Measurements from ENCODE around the gene RNPS1.

RNPS1 gene

DNA sequence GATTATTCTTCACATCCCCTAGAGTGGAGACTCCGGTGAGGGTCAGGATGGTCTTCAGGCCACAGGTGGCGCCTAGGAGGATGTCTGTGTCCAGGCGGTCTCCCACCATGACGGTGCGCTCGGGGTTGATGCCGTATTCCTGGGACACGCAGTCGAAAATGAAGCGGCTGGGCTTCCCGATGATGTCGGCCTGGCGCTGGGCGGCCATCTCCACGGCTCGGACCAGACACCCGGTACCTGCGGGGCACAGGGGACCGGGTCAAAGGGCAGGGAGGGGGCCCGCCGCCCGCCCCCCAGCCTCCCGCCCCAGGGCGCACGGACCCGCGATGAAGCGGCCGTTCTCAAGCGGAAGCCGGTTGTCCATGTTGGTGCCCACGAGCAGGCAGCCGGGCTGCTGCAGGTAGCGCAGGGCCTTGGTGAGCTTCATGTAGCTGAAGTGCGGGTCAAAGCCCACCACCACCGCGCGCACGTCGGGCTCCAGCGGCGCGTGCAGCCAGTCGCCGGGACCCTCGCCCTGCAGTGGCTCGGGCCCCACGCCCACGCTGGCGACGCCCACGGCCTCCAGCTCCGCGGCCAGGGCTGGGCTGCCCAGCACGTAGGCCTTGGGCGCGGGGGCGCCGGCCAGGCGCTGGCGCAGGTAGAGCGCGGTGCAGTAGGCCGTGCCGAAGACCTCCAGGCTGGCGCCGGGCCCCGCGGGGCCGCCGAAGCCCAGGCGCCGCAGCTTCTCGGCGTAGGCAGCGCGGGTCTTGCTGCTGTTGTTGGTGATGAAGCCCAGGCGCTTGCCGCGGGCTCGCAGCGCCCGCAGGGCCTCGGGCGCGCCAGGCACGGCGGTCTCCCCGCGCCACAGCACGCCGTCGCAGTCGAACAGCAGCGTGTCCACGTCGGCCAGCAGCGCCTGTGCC is 53.9 kb downstream of the RNPS1 start:
- DNase-seq (ENCODE audit: low spot score) = no peak

DNA sequence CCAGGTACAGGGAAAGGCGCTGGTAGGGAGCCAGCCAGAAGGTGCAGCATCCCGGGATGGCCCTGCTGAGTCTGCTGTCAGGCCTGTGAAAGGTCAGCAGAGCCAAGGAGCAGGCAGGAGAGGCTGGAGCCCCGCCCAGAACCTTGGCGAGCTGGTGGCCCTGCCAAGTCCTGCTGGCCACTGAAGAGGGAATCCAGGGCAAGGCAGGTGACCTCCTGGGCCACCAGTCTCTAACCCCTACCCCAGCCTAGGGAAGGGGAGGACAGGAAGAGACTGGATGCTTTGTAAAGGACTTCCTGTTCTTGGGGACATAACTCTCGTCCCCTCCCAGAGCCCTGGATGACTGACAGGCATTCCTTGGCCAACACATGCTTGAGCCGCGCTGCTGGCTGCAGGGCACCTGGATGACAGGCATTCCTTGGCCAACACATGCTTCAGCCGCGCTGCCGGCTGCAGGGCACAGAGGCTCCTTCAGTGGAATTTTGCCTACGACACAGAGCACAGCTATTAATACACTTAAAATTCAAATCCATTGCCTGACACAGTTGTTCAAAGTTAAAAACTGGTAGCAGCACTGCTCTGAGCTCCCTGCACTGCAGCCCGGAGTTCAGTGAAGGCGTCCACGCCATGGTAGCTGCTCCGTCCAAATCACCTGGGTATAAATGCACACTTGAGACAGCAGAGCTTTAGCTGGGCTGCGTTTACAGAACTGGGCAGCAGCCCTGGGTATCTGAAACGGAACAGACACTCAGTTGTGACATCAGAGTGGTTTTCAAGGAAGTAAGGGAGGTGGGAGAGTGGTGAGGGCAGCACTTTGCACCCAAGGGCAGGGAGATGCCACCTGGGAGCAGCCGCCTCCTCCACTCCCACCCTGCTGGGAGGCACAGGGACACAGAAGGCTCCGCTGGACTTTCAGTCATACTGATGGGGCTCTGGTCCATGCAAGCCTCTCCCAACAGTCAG is 55.3 kb downstream of the RNPS1 start:
- no peak for DNase-seq (ENCODE audit: low spot score)

GRCh38 chr16:2211923-2212347 is 56.0 kb downstream of the RNPS1 start:
- DNase-seq (ENCODE audit: low spot score) = no peak

DNA sequence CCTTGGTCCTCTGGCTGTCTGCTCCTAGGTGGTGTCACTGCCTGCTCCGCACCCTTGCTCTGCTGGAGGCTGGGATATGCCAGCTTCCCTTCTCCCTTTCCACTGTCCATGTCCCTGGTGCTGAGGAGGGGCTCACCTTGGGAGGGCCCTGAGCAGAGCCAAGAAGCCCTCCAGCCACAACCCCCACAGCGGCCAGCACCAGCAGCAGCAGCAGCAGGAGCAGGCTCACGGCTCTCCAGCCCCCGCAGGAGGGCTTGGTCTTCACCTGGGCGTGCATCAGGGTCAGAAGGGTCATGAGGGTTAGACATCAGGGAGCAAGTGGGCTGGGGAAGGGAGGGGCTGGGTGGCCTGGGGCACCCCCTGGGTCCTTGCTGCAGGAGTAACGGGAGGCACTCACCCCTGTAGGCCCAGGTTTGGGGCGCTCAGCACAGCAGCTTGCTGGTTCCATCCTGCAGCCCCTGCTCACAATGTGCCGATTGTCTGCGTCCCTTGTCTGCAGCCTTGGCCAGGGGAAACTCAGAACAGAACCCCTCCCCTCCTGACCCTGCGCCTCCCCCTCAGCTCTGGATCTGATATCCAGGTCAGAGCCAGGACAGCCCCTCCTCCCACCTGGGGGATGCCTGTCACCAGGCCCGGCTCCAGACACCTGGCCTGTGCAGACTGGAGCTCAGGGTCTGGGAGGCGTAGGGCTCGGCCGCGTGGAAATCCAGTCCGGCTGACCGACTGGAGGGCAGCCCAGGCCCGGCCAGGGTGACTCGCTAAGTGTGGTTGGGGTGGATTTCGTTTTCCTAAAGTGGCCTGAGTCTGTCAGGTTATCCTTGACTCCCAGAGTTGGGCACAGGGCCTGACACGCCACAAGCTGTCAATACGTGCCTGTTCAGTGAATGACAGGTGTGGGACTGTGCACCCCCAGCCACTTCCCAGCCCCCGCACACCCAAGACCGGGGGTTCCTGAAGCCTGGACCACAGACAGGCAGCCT is 57.2 kb downstream of the RNPS1 start, which contains the start of gene BRICD5:
TSS of gene BRICD5 (minus strand) at position 478 of the 980 bp plus-strand sequence. CDS start at position 448, 30 bp downstream.
- no peak for DNase-seq (ENCODE audit: low spot score)

DNA sequence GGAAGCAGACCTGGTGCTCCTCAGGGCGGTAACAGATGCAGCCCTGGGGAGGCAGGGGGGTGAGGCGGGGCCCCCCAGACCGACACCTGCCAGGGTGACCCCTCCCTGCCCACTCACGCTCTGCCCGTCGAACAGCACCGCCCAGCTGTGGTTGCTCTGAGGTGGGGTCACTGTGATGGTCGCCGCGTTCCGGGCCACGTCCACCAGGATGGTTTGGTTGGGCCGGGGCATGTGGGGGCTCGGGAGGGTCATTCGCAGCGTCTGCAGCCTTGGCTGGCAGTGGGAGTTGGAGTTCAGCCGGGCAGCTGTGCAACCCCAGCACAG is 58.0 kb downstream of the RNPS1 start:
- no peak for DNase-seq (ENCODE audit: low spot score)

DNA sequence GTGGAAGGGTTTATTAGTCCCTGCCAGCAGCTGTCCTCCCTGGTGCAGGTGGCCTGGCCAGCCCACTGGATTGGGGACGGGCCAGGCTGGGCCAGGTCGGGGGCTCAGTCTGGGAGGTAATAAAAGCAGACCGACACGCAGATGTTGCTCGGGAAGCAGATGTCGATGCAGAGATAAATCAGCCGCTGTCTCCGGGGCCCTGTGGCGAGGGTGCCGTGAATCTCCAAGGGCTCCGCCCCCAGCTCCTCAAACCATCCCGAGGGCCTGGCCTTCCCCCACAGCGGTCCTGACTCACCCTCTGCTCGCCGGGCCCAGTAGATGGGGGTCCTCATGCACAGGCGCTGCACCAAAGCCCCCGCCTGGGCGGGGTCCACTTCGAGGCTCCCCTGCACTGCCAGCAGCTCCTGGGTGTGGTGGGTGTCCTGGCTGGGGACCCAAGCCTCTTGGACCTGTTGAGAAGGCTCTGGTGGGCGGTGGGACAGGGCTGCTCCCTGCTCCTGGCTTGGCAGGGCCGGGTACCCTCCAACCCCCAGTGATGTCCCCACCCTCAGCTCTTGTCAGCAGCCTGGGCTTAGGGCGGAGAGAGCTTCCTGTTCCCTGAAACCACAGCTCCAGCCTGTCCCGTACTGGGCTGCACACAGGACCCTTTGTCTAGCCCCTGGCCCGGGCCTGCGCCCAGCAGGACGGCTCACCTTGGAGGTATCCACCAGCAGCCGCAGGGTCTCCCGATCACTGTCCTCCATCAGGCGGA is 58.5 kb downstream of the RNPS1 start:
- no peak for DNase-seq (ENCODE audit: low spot score)

GRCh38 chr16:2208772-2209171 is 59.2 kb downstream of the RNPS1 start:
- no peak for DNase-seq (ENCODE audit: low spot score)

DNA sequence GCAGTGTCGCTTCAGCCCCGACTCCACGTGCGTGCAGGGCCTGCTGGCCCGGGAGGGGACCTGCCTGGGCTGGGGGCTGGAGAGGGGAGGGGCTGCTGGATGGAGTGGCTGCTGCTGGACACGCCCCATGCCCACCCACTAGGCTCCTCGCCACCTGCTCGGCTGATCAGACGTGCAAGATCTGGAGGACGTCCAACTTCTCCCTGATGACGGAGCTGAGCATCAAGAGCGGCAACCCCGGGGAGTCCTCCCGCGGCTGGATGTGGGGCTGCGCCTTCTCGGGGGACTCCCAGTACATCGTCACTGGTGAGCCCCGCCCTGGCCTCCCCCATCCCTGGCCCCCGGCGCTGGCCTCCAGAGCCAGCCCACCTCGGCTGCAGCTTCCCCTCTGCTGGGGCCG is 59.6 kb downstream of the RNPS1 start:
- no peak for DNase-seq (ENCODE audit: low spot score)

- DNase-seq (ENCODE audit: low spot score) = no peak
Measured at GRCh38 chr16:2207872-2208271, 60.1 kb downstream of the RNPS1 start.

- DNase-seq (ENCODE audit: low spot score) = no peak
Measured at GRCh38 chr16:2206780-2207433, 61.0 kb downstream of the RNPS1 start.

- no peak for DNase-seq (ENCODE audit: low spot score)
Measured at GRCh38 chr16:2206420-2206779, 61.5 kb downstream of the RNPS1 start.

DNA sequence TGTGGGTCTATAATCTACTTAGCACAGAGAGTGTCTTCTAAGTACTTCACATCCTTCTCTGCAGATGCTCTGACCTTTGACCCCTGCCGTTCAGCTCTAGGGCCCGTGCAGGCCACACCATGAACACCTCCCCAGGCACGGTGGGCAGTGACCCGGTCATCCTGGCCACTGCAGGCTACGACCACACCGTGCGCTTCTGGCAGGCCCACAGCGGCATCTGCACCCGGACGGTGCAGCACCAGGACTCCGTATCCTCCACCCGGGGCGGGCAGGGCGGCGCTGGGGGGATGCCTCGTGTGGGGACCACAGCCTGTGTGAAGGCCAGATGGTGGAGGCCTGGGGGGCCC is 62.0 kb downstream of the RNPS1 start:
- DNase-seq (ENCODE audit: low spot score) = no peak

DNA sequence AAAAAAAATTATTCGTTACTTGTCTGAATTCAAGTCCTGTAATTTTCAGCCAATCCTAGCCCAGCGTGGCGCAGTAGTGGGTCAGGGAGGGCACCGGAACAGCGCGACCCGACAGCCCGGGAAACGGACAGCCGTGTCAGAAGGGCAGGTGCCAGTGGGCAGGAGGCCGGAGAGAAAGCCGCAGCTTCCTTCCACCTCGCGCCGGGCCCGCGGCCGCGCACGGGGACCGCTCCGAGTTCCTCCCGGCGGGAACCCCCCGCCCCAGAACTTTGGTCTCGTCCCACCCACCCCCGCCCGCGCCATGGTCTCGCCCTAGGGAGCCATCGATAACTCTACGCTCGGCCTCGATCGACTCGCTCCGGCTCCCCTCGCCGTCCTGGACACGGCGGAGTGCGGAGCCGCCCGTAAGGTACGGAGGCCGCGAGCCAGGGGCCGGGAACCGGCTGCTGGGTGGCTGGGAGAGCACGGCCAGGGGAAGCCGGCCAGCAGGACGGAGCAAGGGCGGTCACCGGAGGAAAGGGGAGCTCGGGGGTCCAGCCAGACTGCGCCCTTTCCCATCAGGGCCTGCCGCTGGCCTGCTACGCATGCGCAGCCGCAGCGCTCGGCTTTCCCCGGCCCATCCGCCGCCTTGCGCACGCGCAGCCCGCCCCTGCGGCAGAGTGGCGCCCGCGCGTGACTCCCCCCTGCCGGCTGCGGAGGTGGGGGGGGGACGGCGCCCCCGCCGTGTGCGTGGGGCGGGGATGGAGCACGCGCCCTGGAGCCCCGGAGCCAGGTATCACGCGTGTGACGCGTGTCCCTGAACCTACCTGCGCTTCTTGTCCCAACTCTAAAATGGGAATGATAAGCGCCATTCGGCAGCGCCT is 62.6 kb downstream of the RNPS1 start, which contains the start of gene MLST8:
TSS of gene MLST8 (plus strand) at position 351 of the 863 bp plus-strand sequence. CDS start 632 bp downstream, outside the sequence.
- DNase-seq (ENCODE audit: low spot score) = peak; percentile 87

GRCh38 chr16:2204416-2205103 is 63.4 kb downstream of the RNPS1 start:
- no peak for DNase-seq (ENCODE audit: low spot score)
